Panc1 (cell line): ENCODE measurements around the gene DDB1. TPM values are rescaled to one million over a fixed set of nuclear protein-coding genes. Genes with fewer than 3 reads are reported as not detected.

ENCODE experiments used
- ATAC-seq: fragments of 200-7000 bp; cut with Tn5 transposase; 2 replicates; pipeline ENCODE4 v1.9.1; 2020; ENCODE audit warnings: mild to moderate bottlenecking, moderate library complexity
- BruUV-seq: library from RNA; stranded (reverse); fragments of 400-500 nt; replicated peaks from 2 replicates; lab custom pipeline; 2021; lab: Mats Ljungman, UMichigan
- CTCF ChIA-PET: fragments of 300-600 bp; sonication (Branson Sonifier 250); formaldehyde crosslinking; loops from one replicate; lab custom pipeline; 2022; ENCODE audit warnings: antibody characterized with exemption; lab: Charles Lee
- POLR2A ChIA-PET: fragments of 300-600 bp; sonication (Branson Sonifier 250); formaldehyde crosslinking; loops from one replicate; lab custom pipeline; 2022; ENCODE audit warnings: antibody characterized with exemption; lab: Charles Lee
- DNase-seq: peaks from one replicate; pipeline ENCODE4 v3.0.0-alpha.2; 2010; ENCODE audit warnings: low read depth, low spot score
- H3K27ac ChIP-seq: 2 replicates; pipeline ENCODE4 v1.5.1; 2011; ENCODE audit warnings: mild to moderate bottlenecking, low read length, inconsistent platforms
- H3K27me3 ChIP-seq: fragments of 200-500 bp; sonication (Bioruptor generic); 2 replicates; pipeline ENCODE4 v1.6.0; 2014; ENCODE audit warnings: low read length, inconsistent platforms; ENCODE audit not compliant: control insufficient read depth, insufficient read depth
- H3K36me3 ChIP-seq: fragments of 200-500 bp; sonication (Bioruptor generic); 2 replicates; pipeline ENCODE4 v1.5.1; 2014; ENCODE audit warnings: inconsistent platforms, mild to moderate bottlenecking, low read length, moderate library complexity; ENCODE audit not compliant: control insufficient read depth, insufficient read depth
- H3K4me1 ChIP-seq: 2 replicates; pipeline ENCODE4 v1.5.1; 2011; ENCODE audit warnings: inconsistent platforms, mild to moderate bottlenecking, low read length, moderate library complexity; ENCODE audit not compliant: control insufficient read depth, insufficient read depth
- H3K4me3 ChIP-seq, 2 experiments: 2 replicates each; pipeline ENCODE4 v1.5.1; 2011 to 2012; ENCODE audit warnings: low read depth in 2 of 2, low read length in 2 of 2, mild to moderate bottlenecking in 2 of 2, inconsistent platforms in 1 of 2, moderate library complexity in 1 of 2
- H3K9me3 ChIP-seq: fragments of 200-500 bp; sonication (Bioruptor generic); 2 replicates; pipeline ENCODE4 v1.5.1; 2014; ENCODE audit warnings: low read depth, mild to moderate bottlenecking, inconsistent platforms, low read length, moderate library complexity; ENCODE audit not compliant: control insufficient read depth, insufficient read depth
- POLR2AphosphoS5 ChIP-seq: IDR thresholded peaks from 2 replicates; pipeline ENCODE4 v1.6.1; 2012; ENCODE audit warnings: mild to moderate bottlenecking, low read depth, low read length, moderate library complexity
- SIN3A ChIP-seq: IDR thresholded peaks from 2 replicates; pipeline ENCODE4 v1.6.1; 2012; ENCODE audit warnings: low read depth, mild to moderate bottlenecking, low read length, moderate library complexity, borderline replicate concordance; ENCODE audit not compliant: insufficient read depth
- TCF7L2 ChIP-seq: IDR thresholded peaks from 2 replicates; pipeline ENCODE4 v1.6.1; 2011; ENCODE audit warnings: mild to moderate bottlenecking, low read depth, low read length, inconsistent platforms
- in situ Hi-C: cut with HindIII; loops from 2 replicates; pipeline ENCODE4 v1.10.0; 2016; ENCODE audit warnings: low sequenced_read_pairs, low pct_unique_long_range_greater_than_20kb
- intact Hi-C: fragments of 100-400 bp; cut with micrococcal nuclease; formaldehyde crosslinking; loops from one replicate; pipeline ENCODE4 v1.10.0; 2022; ENCODE audit not compliant: unreplicated experiment
- total RNA-seq: library from RNA; stranded (reverse); gene quantifications from one replicate; pipeline ENCODE4 v1.2.1, GENCODE V29; 2021; ENCODE audit not compliant: unreplicated experiment
- TF ChIP-seq, protein P1 (sequence below), 2 experiments: IDR thresholded peaks; 2 replicates each; pipeline ENCODE4 v1.6.1; 2011 to 2012; ENCODE audit warnings: low read depth in 2 of 2, control low read depth in 1 of 2, low read length in 1 of 2, mild to moderate bottlenecking in 1 of 2, moderate library complexity in 1 of 2; ENCODE audit not compliant: insufficient read depth in 1 of 2
- TF ChIP-seq, protein P2 (sequence below): fragments of 450-650 bp; IDR thresholded peaks from 2 replicates; pipeline ENCODE4 v1.5.1; 2017; ENCODE audit warnings: mild to moderate bottlenecking

The DDB1 gene
- total RNA-seq, 1 experiment from 2014 or later = 217 TPM

- no peak for ATAC-seq
- TF ChIP-seq, protein P1, sequence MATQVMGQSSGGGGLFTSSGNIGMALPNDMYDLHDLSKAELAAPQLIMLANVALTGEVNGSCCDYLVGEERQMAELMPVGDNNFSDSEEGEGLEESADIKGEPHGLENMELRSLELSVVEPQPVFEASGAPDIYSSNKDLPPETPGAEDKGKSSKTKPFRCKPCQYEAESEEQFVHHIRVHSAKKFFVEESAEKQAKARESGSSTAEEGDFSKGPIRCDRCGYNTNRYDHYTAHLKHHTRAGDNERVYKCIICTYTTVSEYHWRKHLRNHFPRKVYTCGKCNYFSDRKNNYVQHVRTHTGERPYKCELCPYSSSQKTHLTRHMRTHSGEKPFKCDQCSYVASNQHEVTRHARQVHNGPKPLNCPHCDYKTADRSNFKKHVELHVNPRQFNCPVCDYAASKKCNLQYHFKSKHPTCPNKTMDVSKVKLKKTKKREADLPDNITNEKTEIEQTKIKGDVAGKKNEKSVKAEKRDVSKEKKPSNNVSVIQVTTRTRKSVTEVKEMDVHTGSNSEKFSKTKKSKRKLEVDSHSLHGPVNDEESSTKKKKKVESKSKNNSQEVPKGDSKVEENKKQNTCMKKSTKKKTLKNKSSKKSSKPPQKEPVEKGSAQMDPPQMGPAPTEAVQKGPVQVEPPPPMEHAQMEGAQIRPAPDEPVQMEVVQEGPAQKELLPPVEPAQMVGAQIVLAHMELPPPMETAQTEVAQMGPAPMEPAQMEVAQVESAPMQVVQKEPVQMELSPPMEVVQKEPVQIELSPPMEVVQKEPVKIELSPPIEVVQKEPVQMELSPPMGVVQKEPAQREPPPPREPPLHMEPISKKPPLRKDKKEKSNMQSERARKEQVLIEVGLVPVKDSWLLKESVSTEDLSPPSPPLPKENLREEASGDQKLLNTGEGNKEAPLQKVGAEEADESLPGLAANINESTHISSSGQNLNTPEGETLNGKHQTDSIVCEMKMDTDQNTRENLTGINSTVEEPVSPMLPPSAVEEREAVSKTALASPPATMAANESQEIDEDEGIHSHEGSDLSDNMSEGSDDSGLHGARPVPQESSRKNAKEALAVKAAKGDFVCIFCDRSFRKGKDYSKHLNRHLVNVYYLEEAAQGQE (IDR thresholded peaks at IDR 0.05; ENCODE audit: insufficient read depth in 1 of 2, low read depth in 2 of 2, low read length in 1 of 2) = no peak
- TF ChIP-seq SIN3A (no peak), POLR2AphosphoS5 (no peak)
- TF ChIP-seq, protein P2, sequence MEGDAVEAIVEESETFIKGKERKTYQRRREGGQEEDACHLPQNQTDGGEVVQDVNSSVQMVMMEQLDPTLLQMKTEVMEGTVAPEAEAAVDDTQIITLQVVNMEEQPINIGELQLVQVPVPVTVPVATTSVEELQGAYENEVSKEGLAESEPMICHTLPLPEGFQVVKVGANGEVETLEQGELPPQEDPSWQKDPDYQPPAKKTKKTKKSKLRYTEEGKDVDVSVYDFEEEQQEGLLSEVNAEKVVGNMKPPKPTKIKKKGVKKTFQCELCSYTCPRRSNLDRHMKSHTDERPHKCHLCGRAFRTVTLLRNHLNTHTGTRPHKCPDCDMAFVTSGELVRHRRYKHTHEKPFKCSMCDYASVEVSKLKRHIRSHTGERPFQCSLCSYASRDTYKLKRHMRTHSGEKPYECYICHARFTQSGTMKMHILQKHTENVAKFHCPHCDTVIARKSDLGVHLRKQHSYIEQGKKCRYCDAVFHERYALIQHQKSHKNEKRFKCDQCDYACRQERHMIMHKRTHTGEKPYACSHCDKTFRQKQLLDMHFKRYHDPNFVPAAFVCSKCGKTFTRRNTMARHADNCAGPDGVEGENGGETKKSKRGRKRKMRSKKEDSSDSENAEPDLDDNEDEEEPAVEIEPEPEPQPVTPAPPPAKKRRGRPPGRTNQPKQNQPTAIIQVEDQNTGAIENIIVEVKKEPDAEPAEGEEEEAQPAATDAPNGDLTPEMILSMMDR = no peak
- Histone ChIP-seq H3K9me3 (no peaks in the 10 kb centered on the region), H3K4me1 (peaks cover 14% of the 10 kb centered on the region), H3K36me3 (peaks cover 41% of the 10 kb centered on the region), H3K4me3 (no peak overlapping the region), H3K27ac (no peak overlapping the region), H3K27me3 (no peaks in the 10 kb centered on the region)
- intact Hi-C loops = no loop called here
- ChIA-PET CTCF (interaction anchor here (1.5 kb wide), 1 partner anchor 58 kb away, joined by 4 read pairs; no protein-coding TSS in a partner anchor), POLR2A (interaction anchor here (0.6 kb wide), 1 partner anchor 99 kb away, joined by 3 read pairs; no protein-coding TSS in a partner anchor)
- no TSS peak for BruUV-seq
- no peak for DNase-seq
- in situ Hi-C loops = no loop called here
Observed at GRCh38 chr11:61327669-61328071, 5.2 kb downstream of the DDB1 start.

DNA sequence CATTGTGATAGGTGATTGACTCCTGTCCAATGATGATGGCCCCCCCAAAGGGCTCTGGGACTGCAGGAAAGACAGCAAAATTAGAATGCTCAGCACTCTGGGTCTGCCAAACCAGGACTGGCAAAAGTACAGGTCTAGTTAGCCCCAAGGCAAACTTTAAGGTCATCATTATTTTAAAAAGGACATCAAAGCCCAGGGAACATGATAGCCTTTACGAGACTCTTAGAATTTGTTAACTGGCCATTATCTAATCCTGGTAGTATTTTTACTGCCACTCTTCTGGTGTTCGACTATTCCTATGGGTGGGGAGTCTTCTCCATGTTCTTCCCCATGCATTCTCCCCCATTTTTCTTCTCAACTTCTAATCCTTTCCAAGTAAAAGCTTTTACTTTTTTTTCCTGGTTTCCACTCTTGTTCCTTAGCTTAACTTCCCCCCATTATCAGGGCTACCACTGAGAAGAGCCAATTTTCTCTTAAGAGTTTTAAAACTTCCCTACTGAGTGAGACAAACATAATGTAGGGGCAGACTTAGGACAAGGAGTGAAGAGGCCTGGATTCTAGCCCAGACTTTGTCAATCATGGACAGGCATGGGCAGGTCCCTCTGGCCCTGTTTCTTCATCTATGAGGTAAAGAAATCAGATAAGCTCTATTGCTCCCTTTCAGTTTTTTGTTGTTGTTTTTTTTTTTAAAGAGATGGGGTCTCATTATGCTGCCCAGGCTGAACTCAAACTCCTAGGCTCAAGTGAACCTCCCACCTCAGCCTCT is 7.1 kb downstream of the DDB1 start:
- POLR2A ChIA-PET = no interaction called here
- in situ Hi-C loops = no loop called here
- ATAC-seq = no peak

More for the DNA sequence above, 7.1 kb downstream of the DDB1 start:
- peaks cover 3% of the 10 kb centered on the region; the same call in 1 of the 2 replicates for H3K4me1 ChIP-seq
- no TSS peak for BruUV-seq
- TF ChIP-seq TCF7L2 = no peak
- TF ChIP-seq SIN3A = no peak
- TF ChIP-seq, protein P2 = no peak
- TF ChIP-seq POLR2AphosphoS5 = no peak
- TF ChIP-seq, protein P1 (IDR thresholded peaks at IDR 0.05; ENCODE audit: insufficient read depth in 1 of 2, low read depth in 2 of 2, low read length in 1 of 2) = no peak
- no peak overlapping the region for H3K4me3 ChIP-seq
- CTCF ChIA-PET = no interaction called here
- H3K9me3 ChIP-seq = no peaks in the 10 kb centered on the region
- H3K27ac ChIP-seq = no peak overlapping the region
- DNase-seq = no peak
- H3K27me3 ChIP-seq = no peaks in the 10 kb centered on the region
- H3K36me3 ChIP-seq = peaks cover 47% of the 10 kb centered on the region
- intact Hi-C loops = no loop called here
